ENCODE data around the gene PRF1.

The PRF1 gene

DNA sequence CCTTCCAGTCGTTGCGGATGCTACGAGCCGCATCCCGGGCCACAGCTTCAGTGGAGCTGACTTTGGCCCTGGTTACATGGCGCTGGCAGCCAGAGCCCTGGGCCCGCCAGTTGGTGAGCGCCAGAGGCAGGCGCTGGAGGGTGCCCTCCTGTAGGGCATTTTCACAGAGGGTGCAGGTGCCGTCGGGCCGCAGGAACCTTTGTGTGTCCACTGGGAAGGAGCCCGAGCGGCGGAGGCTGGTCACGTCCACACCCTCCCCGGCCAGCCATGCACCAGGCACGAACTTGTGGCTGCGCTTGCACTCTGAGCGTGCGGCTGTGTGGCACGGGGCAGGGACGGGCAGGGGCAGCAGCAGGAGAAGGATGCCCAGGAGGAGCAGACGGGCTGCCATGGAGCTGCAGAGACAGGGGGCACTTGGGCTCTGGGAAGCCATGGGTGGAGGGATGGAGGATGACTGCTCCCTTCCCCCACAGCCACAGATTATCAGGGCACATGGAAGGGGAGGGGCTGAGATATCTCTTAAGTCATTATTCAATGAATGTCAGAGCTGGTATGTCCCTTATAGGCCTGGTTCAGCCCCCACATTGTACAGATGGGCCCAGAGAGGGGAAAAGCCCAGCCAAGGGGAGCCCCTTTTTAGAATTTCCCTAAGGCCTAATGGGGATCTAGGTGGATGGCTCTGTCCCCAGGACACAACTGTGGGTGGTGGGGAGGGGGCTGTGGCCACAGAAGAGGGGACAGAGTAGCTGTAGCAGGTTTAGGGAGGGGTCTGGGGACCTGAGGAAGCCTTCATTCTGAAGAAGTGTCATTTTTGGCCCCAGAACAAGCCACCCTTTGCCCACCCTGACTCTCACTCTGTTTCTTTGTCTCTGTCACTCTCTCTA is 1.8 kb downstream of the PRF1 start:
- no peak for DNase-seq (ENCODE audit: low read depth)
- H3K4me3 ChIP-seq (ENCODE audit: low read depth, low read length), result no peak overlapping the region
- TF ChIP-seq, protein P1, sequence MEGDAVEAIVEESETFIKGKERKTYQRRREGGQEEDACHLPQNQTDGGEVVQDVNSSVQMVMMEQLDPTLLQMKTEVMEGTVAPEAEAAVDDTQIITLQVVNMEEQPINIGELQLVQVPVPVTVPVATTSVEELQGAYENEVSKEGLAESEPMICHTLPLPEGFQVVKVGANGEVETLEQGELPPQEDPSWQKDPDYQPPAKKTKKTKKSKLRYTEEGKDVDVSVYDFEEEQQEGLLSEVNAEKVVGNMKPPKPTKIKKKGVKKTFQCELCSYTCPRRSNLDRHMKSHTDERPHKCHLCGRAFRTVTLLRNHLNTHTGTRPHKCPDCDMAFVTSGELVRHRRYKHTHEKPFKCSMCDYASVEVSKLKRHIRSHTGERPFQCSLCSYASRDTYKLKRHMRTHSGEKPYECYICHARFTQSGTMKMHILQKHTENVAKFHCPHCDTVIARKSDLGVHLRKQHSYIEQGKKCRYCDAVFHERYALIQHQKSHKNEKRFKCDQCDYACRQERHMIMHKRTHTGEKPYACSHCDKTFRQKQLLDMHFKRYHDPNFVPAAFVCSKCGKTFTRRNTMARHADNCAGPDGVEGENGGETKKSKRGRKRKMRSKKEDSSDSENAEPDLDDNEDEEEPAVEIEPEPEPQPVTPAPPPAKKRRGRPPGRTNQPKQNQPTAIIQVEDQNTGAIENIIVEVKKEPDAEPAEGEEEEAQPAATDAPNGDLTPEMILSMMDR (IDR thresholded peaks at IDR 0.05; ENCODE audit: low read depth, low read length, missing control alignments), result no peak

DNA sequence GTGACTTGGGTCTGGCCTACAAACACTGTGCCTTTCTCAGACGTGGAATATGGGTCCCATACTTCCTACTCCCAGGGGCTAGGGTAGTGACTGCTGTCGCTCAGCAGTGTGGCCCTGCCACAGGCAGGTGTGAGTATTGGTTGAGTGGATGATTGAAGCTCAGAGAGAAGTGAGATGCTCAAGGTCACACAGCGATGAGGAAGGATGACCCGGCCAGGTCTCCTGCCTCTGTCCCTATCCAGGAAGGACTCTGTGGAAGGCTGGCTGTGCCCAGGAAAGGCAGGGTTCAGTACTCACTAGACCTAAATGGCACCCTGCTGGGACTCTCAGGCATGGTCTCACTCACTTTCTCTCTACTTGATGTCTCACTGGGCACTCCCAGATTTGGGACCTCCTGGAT is 2.8 kb downstream of the PRF1 start:
- TF ChIP-seq, protein P1 (IDR thresholded peaks at IDR 0.05; ENCODE audit: low read depth, low read length, missing control alignments), result no peak
- no peak for DNase-seq (ENCODE audit: low read depth)
- H3K4me3 ChIP-seq (ENCODE audit: low read depth, low read length), result no peak overlapping the region

DNA sequence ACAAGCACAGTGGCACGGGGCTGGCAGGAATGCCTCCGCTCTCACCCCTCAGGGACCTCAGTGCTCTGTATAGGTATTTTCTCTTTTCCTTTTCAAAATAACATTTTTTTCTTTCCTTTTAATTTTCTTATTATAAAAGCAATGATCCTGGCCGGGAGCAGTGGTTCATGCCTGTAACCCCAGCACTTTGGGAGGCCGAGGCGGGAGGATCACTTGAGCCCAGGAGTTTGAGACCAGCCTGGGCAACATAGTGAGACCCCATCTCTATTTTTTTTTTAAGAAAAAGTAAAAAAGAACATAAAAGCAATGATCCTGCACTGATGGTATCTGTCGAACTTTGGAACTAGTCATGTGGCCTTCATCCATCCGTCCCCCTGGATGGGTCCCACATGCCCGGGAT is 3.2 kb downstream of the PRF1 start:
- H3K4me3 ChIP-seq (ENCODE audit: low read depth, low read length), result no peak overlapping the region
- no peak for DNase-seq (ENCODE audit: low read depth)
- TF ChIP-seq, protein P1 (IDR thresholded peaks at IDR 0.05; ENCODE audit: low read depth, low read length, missing control alignments), result no peak

DNA sequence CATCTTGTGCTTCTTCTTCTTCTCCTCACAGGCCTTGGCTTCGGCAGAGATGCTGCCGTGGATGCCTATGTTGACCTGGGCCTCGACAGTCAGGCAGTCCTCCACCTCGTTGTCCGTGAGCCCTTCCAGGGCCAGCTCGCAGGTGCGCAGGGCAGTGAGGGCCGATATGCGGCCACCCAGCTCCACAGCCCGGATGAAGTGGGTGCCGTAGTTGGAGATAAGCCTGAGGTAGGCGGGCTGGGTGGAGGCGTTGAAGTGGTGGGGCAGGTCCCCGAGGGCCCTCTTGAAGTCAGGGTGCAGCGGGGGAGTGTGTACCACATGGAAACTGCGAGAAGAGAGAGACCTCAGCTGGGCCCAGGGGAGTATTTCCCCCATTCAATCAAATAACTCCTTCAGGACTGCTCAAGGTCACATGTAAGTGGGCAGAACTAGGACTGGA is 3.7 kb downstream of the PRF1 start:
- no peak for DNase-seq (ENCODE audit: low read depth)
- TF ChIP-seq, protein P1 (IDR thresholded peaks at IDR 0.05; ENCODE audit: low read depth, low read length, missing control alignments), result no peak
- no peak overlapping the region for H3K4me3 ChIP-seq (ENCODE audit: low read depth, low read length)

DNA sequence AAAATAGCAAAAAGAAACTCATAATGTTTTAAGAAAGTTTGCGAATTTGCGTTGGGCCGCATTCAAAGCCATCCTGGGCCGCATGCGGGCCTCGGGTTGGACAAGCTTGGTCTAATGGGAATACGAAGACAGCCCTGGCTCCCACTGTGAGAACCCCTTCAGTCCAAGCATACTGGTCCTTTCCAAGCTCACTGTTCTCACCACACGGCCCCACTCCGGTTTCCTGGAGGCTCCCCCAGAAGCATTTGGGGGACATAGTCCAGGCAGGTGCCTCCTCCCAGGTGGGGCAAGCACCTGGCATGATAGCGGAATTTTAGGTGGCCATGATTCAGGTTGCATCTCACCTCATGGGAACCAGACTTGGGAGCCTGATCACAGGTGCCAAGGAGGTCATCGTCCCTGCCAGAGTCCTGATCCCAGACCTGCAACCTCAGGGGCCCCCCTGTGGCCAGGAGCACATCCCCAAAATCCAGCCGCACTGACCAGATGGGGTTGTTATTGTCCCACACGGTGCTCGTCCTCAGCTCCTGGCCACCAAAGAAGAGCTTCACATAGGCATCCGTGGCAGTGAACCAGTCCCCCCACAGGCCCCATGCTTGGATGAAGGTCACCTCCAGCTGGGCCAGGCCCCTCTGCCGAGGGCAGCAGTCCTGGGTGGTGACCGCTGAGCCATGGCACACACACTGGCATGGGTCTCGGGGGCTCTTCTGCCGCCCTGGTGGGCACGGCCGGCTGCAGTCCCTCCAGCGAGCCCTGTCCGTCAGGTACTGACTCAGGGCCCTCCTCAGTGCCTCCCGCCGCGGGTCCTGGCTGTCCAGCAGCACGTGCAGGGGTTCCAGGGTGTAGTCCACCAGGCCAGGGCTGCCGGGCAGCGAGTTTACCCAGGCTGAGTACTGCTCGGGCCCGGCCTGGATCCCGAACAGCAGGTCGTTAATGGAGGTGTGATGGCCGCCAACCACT is 4.4 kb downstream of the PRF1 start:
- no peak for DNase-seq (ENCODE audit: low read depth)
- H3K4me3 ChIP-seq (ENCODE audit: low read depth, low read length), result no peak overlapping the region
- TF ChIP-seq, protein P1 (IDR thresholded peaks at IDR 0.05; ENCODE audit: low read depth, low read length, missing control alignments), result no peak

DNA sequence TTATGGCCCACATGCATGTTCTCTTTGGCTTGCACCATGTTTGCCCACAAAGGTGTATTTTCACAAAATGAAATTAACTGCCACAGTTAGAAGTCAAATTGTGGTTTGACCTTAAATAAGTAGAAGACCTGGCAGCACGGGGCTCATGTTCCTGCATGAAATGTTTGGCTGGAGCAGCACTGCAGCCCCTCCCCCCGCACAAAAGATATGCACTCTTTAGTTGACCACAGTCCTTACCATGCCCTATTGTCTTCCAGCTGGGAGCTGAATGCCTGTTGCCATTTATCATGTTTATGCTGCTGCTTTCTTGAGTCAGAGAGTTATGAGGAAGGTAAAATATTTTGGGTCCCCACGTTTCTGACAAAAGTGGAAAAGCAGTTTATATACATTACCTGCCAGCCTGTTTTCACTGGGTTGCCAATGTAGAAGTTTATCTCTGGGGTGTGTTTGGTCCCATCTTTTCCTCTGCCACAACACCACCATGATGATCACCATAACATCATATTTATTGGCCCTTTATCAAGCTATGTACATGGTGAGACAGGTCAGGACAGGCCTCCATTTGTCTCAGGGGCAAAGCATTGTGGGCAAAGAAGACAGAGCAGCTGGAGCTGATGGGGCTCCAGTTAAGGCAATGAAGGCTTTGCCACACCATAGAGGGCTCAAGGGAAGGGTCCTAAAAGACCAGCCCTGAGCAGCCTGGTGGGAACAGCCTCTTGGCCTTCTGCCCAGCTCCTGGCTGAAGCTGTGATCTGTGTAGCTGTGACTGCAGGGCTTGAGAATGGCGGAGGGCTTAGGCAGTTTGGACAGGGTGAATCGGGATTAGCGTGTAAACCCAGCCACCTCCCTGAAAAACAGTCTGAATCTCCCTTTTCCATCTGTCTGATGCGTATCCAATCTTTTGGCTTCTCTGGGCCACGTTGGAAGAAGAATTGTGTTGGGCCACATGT is 5.4 kb downstream of the PRF1 start:
- TF ChIP-seq, protein P1 (IDR thresholded peaks at IDR 0.05; ENCODE audit: low read depth, low read length, missing control alignments), result no peak
- no peak overlapping the region for H3K4me3 ChIP-seq (ENCODE audit: low read depth, low read length)
- no peak for DNase-seq (ENCODE audit: low read depth)

Data from GM12864 (cell line).